Panc1 (cell line): ENCODE results near the gene STK11IP. TPM values are rescaled to one million over a fixed set of nuclear protein-coding genes. Genes with fewer than 3 reads are reported as not detected.

Source experiments
- ATAC-seq: fragments of 200-7000 bp; cut with Tn5 transposase; 2 replicates; pipeline ENCODE4 v1.9.1; 2020; ENCODE audit warnings: mild to moderate bottlenecking, moderate library complexity
- BruUV-seq: library from RNA; stranded (reverse); fragments of 400-500 nt; replicated peaks from 2 replicates; lab custom pipeline; 2021; lab: Mats Ljungman, UMichigan
- CTCF ChIA-PET: fragments of 300-600 bp; sonication (Branson Sonifier 250); formaldehyde crosslinking; loops from one replicate; lab custom pipeline; 2022; ENCODE audit warnings: antibody characterized with exemption; lab: Charles Lee
- POLR2A ChIA-PET: fragments of 300-600 bp; sonication (Branson Sonifier 250); formaldehyde crosslinking; loops from one replicate; lab custom pipeline; 2022; ENCODE audit warnings: antibody characterized with exemption; lab: Charles Lee
- DNase-seq: peaks from one replicate; pipeline ENCODE4 v3.0.0-alpha.2; 2010; ENCODE audit warnings: low read depth, low spot score
- H3K27ac ChIP-seq: 2 replicates; pipeline ENCODE4 v1.5.1; 2011; ENCODE audit warnings: mild to moderate bottlenecking, low read length, inconsistent platforms
- H3K27me3 ChIP-seq: fragments of 200-500 bp; sonication (Bioruptor generic); 2 replicates; pipeline ENCODE4 v1.6.0; 2014; ENCODE audit warnings: low read length, inconsistent platforms; ENCODE audit not compliant: control insufficient read depth, insufficient read depth
- H3K36me3 ChIP-seq: fragments of 200-500 bp; sonication (Bioruptor generic); 2 replicates; pipeline ENCODE4 v1.5.1; 2014; ENCODE audit warnings: inconsistent platforms, mild to moderate bottlenecking, low read length, moderate library complexity; ENCODE audit not compliant: control insufficient read depth, insufficient read depth
- H3K4me1 ChIP-seq: 2 replicates; pipeline ENCODE4 v1.5.1; 2011; ENCODE audit warnings: inconsistent platforms, mild to moderate bottlenecking, low read length, moderate library complexity; ENCODE audit not compliant: control insufficient read depth, insufficient read depth
- H3K4me3 ChIP-seq, 2 experiments: 2 replicates each; pipeline ENCODE4 v1.5.1; 2011 to 2012; ENCODE audit warnings: low read depth in 2 of 2, low read length in 2 of 2, mild to moderate bottlenecking in 2 of 2, inconsistent platforms in 1 of 2, moderate library complexity in 1 of 2
- H3K9me3 ChIP-seq: fragments of 200-500 bp; sonication (Bioruptor generic); 2 replicates; pipeline ENCODE4 v1.5.1; 2014; ENCODE audit warnings: low read depth, mild to moderate bottlenecking, inconsistent platforms, low read length, moderate library complexity; ENCODE audit not compliant: control insufficient read depth, insufficient read depth
- CTCF ChIP-seq: fragments of 450-650 bp; IDR thresholded peaks from 2 replicates; pipeline ENCODE4 v1.5.1; 2017; ENCODE audit warnings: mild to moderate bottlenecking
- POLR2AphosphoS5 ChIP-seq: IDR thresholded peaks from 2 replicates; pipeline ENCODE4 v1.6.1; 2012; ENCODE audit warnings: mild to moderate bottlenecking, low read depth, low read length, moderate library complexity
- REST ChIP-seq, 2 experiments: IDR thresholded peaks; 2 replicates each; pipeline ENCODE4 v1.6.1; 2011 to 2012; ENCODE audit warnings: low read depth in 2 of 2, control low read depth in 1 of 2, low read length in 1 of 2, mild to moderate bottlenecking in 1 of 2, moderate library complexity in 1 of 2; ENCODE audit not compliant: insufficient read depth in 1 of 2
- SIN3A ChIP-seq: IDR thresholded peaks from 2 replicates; pipeline ENCODE4 v1.6.1; 2012; ENCODE audit warnings: low read depth, mild to moderate bottlenecking, low read length, moderate library complexity, borderline replicate concordance; ENCODE audit not compliant: insufficient read depth
- TCF7L2 ChIP-seq: IDR thresholded peaks from 2 replicates; pipeline ENCODE4 v1.6.1; 2011; ENCODE audit warnings: mild to moderate bottlenecking, low read depth, low read length, inconsistent platforms
- in situ Hi-C: cut with HindIII; loops from 2 replicates; pipeline ENCODE4 v1.10.0; 2016; ENCODE audit warnings: low sequenced_read_pairs, low pct_unique_long_range_greater_than_20kb
- intact Hi-C: fragments of 100-400 bp; cut with micrococcal nuclease; formaldehyde crosslinking; loops from one replicate; pipeline ENCODE4 v1.10.0; 2022; ENCODE audit not compliant: unreplicated experiment
- microRNA-seq: library from miRNA; unstranded; fragments of <30 nt; microRNA quantifications from one replicate; pipeline ENCODE4 v1.1.0, GENCODE V29; 2020; ENCODE audit not compliant: unreplicated experiment
- total RNA-seq: library from RNA; stranded (reverse); gene quantifications from one replicate; pipeline ENCODE4 v1.2.1, GENCODE V29; 2021; ENCODE audit not compliant: unreplicated experiment

STK11IP gene
- total RNA-seq, 1 experiment from 2014 or later, result 48.2 TPM

- TF ChIP-seq TCF7L2 (no peak), REST (IDR thresholded peaks at IDR 0.05; ENCODE audit: insufficient read depth in 1 of 2, low read depth in 2 of 2, low read length in 1 of 2) (no peak), CTCF (no peak), SIN3A (no peak), POLR2AphosphoS5 (no peak)
- DNase-seq, result no peak
- POLR2A ChIA-PET, result interaction anchor here (0.7 kb wide), 1 partner anchor 224 kb away, joined by 18 read pairs; no protein-coding TSS in a partner anchor
- no peak for ATAC-seq
- Histone ChIP-seq H3K4me1 (no peaks in the 10 kb centered on the region), H3K4me3 (no peak overlapping the region), H3K27ac (no peak overlapping the region), H3K9me3 (peaks cover 9% of the 10 kb centered on the region; the same call in 1 of the 2 replicates), H3K27me3 (peaks cover 2% of the 10 kb centered on the region; the same call in 1 of the 2 replicates), H3K36me3 (no peaks in the 10 kb centered on the region)
- CTCF ChIA-PET, result no interaction called here
- intact Hi-C loops (no loop called here), in situ Hi-C loops (no loop called here)
- no TSS peak for BruUV-seq
Measured at GRCh38 chr2:219665926-219666325, 68.3 kb downstream of the STK11IP start.

Small RNA genes lying within 50 kb of the gene (microRNA-seq; reads per million reads assigned to microRNA genes)
- gene MIR3132, result not detected

Other genes with a start within 250 kb of the STK11IP start
- gene DNPEP, start 209.9 kb upstream of the STK11IP start, total RNA-seq, result 107 TPM
- 0.69 TPM for gene DES, start 179.5 kb upstream of the STK11IP start, total RNA-seq
- gene SPEG, start 163.0 kb upstream of the STK11IP start, total RNA-seq, result 3.4 TPM
- 66.2 TPM for gene GMPPA, start 99.0 kb upstream of the STK11IP start, total RNA-seq
- 0.21 TPM for gene ASIC4, start 83.4 kb upstream of the STK11IP start, total RNA-seq
- gene CHPF, start 54.0 kb upstream of the STK11IP start, total RNA-seq, result 17.5 TPM
- gene TMEM198, start 53.8 kb upstream of the STK11IP start, total RNA-seq, result 2.3 TPM
- 25.5 TPM for gene OBSL1, start 26.3 kb upstream of the STK11IP start, total RNA-seq
- gene INHA, start 25.5 kb upstream of the STK11IP start, total RNA-seq, result 1.2 TPM
- gene SLC4A3, start 29.8 kb downstream of the STK11IP start, total RNA-seq, result 13.5 TPM